Sigmoid colon (tissue), 4 donors: ENCODE results near the gene ITGAD.

Experiments
- EP300 ChIP-seq, 4 donors: sonication (generic); formaldehyde crosslinking; IDR thresholded peaks; one replicate each; pipeline ENCODE4 v1.6.1; 2017; ENCODE audit warnings: antibody characterized with exemption in 4 of 4
- TF ChIP-seq, protein P1 (sequence below), 4 experiments: fragments of 450-650 bp in 3 of 4; fragments of 200-600 bp in 1 of 4; IDR thresholded peaks; one replicate each; pipeline ENCODE4 v1.5.1; 2016 to 2019; ENCODE audit warnings: antibody characterized with exemption in 4 of 4, mild to moderate bottlenecking in 3 of 4, moderate library complexity in 2 of 4

DNA sequence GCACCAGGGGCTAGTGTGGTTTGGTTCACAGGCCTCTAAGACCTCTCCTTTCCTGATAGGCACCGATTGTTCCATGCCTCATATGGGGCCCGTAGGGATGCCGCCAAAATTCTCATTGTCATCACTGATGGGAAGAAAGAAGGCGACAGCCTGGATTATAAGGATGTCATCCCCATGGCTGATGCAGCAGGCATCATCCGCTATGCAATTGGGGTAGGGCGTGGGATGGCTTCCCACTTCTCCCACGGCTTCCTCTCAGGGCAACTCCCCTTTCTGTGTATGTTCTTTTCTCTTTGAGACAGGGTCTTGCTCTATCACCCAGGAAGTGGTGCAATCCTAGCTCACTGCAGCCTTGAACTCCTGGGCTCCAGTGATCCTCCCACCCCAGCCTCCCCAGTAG, 32.9 kb upstream of the ITGAD start:
- TF ChIP-seq, protein P1, sequence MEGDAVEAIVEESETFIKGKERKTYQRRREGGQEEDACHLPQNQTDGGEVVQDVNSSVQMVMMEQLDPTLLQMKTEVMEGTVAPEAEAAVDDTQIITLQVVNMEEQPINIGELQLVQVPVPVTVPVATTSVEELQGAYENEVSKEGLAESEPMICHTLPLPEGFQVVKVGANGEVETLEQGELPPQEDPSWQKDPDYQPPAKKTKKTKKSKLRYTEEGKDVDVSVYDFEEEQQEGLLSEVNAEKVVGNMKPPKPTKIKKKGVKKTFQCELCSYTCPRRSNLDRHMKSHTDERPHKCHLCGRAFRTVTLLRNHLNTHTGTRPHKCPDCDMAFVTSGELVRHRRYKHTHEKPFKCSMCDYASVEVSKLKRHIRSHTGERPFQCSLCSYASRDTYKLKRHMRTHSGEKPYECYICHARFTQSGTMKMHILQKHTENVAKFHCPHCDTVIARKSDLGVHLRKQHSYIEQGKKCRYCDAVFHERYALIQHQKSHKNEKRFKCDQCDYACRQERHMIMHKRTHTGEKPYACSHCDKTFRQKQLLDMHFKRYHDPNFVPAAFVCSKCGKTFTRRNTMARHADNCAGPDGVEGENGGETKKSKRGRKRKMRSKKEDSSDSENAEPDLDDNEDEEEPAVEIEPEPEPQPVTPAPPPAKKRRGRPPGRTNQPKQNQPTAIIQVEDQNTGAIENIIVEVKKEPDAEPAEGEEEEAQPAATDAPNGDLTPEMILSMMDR (IDR thresholded peaks at IDR 0.05): no peak
- TF ChIP-seq EP300 (IDR thresholded peaks at IDR 0.05): no peak
